ENCODE results near the gene VAV2.

Gene VAV2

GRCh38 chr9:133870598-133871595, 121.2 kb downstream of the VAV2 start:
- Histone ChIP-seq H3K36me3 (ENCODE audit: control insufficient read depth, insufficient read depth, low read length) (no peaks in the 10 kb centered on the region), H3K79me2 (peaks cover 2% of the 10 kb centered on the region), H3K9me3 (ENCODE audit: control insufficient read depth, low read length) (no peaks in the 10 kb centered on the region), H3K4me1 (no peaks in the 10 kb centered on the region), H3K27me3 (ENCODE audit: control insufficient read depth, insufficient read depth, low read length) (no peaks in the 10 kb centered on the region), H3K27ac (no peak overlapping the region), H3K4me2 (ENCODE audit: low read length) (no peak overlapping the region), H3K9ac (no peak overlapping the region), H3K4me3 (ENCODE audit: low read depth, low read length) (no peak overlapping the region), H2AFZ (no peak overlapping the region)
- TF ChIP-seq, protein P1, sequence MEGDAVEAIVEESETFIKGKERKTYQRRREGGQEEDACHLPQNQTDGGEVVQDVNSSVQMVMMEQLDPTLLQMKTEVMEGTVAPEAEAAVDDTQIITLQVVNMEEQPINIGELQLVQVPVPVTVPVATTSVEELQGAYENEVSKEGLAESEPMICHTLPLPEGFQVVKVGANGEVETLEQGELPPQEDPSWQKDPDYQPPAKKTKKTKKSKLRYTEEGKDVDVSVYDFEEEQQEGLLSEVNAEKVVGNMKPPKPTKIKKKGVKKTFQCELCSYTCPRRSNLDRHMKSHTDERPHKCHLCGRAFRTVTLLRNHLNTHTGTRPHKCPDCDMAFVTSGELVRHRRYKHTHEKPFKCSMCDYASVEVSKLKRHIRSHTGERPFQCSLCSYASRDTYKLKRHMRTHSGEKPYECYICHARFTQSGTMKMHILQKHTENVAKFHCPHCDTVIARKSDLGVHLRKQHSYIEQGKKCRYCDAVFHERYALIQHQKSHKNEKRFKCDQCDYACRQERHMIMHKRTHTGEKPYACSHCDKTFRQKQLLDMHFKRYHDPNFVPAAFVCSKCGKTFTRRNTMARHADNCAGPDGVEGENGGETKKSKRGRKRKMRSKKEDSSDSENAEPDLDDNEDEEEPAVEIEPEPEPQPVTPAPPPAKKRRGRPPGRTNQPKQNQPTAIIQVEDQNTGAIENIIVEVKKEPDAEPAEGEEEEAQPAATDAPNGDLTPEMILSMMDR (IDR thresholded peaks at IDR 0.05): no peak

DNA sequence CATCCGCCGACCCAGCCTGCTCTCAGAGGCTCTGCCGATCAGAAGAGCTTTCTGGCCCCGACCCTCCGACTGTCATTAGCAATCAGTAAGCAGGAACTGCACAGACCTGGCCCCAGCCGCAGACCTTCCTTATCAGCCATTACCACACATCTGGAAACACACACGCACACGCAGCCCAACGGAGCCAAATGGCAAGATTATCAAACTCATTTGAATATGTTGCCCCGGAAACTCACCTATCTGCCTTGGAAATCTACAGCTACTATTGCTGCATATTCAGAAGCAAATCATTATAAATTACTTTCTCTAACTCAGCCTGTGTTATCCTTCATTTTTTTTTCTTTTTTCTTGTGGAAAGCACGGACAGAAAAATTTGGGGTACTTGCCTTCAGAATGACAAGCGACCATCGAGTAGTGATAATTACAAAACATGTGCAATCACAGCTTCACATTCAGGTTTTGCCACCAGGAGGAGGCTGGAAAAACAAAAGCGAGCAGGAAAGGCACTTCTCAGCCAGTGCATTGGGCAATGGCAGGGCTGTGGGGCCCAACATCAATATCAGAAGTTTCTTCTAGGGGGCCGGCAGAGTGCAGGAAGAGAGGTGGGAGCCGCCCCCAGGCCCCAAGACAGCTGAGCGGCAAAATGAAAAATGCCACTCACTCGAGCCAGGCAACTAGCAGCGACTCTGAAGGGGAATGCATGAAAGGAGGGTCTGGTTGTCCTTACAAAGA, 122.3 kb downstream of the VAV2 start:
- Histone ChIP-seq H3K4me3 (ENCODE audit: low read depth, low read length) (no peak overlapping the region), H3K27me3 (ENCODE audit: control insufficient read depth, insufficient read depth, low read length) (no peaks in the 10 kb centered on the region), H2AFZ (no peak overlapping the region), H3K27ac (no peak overlapping the region), H3K36me3 (ENCODE audit: control insufficient read depth, insufficient read depth, low read length) (no peaks in the 10 kb centered on the region), H3K79me2 (peaks cover 2% of the 10 kb centered on the region), H3K9me3 (ENCODE audit: control insufficient read depth, low read length) (no peaks in the 10 kb centered on the region), H3K4me1 (no peaks in the 10 kb centered on the region), H3K9ac (no peak overlapping the region), H3K4me2 (ENCODE audit: low read length) (no peak overlapping the region)
- TF ChIP-seq, protein P1 (IDR thresholded peaks at IDR 0.05): no peak

GRCh38 chr9:133868203-133868602, 123.9 kb downstream of the VAV2 start:
- Histone ChIP-seq H3K36me3 (ENCODE audit: control insufficient read depth, insufficient read depth, low read length) (no peaks in the 10 kb centered on the region), H3K4me1 (no peaks in the 10 kb centered on the region), H3K4me2 (ENCODE audit: low read length) (no peak overlapping the region), H3K9ac (no peak overlapping the region), H3K27me3 (ENCODE audit: control insufficient read depth, insufficient read depth, low read length) (no peaks in the 10 kb centered on the region), H3K4me3 (ENCODE audit: low read depth, low read length) (no peak overlapping the region), H3K27ac (no peak overlapping the region), H3K79me2 (peaks cover 2% of the 10 kb centered on the region), H2AFZ (no peak overlapping the region), H3K9me3 (ENCODE audit: control insufficient read depth, low read length) (no peaks in the 10 kb centered on the region)
- TF ChIP-seq, protein P1 (IDR thresholded peaks at IDR 0.05): no peak

- Histone ChIP-seq H3K4me3 (ENCODE audit: low read depth, low read length) (no peak overlapping the region), H2AFZ (no peak overlapping the region), H3K9me3 (ENCODE audit: control insufficient read depth, low read length) (no peaks in the 10 kb centered on the region), H3K4me1 (no peaks in the 10 kb centered on the region), H3K27me3 (ENCODE audit: control insufficient read depth, insufficient read depth, low read length) (no peaks in the 10 kb centered on the region), H3K79me2 (peaks cover 2% of the 10 kb centered on the region), H3K27ac (no peak overlapping the region), H3K36me3 (ENCODE audit: control insufficient read depth, insufficient read depth, low read length) (no peaks in the 10 kb centered on the region), H3K9ac (no peak overlapping the region), H3K4me2 (ENCODE audit: low read length) (no peak overlapping the region)
- TF ChIP-seq, protein P1 (IDR thresholded peaks at IDR 0.05): no peak
Observed at GRCh38 chr9:133866946-133867345, 125.2 kb downstream of the VAV2 start.
